ENCODE results near the gene RHNO1.

Gene RHNO1

GRCh38 chr12:2877047-2877952 lies at the start of gene RHNO1, which contains the start of gene FOXM1:
TSS of gene RHNO1 (plus strand) at chr12:2877223. CDS start at chr12:2885367, 8,144 bp downstream.
TSS of gene FOXM1 (minus strand) at chr12:2877174. CDS start at chr12:2874478, 2,696 bp downstream.
- Histone ChIP-seq H3K36me3 (ENCODE audit: insufficient read depth, low read length) (peaks cover 56% of the 10 kb centered on the region), H3K9ac (ENCODE audit: low read depth, low read length) (peak within 1 kb of the TSS; percentile 99), H3K4me2 (ENCODE audit: insufficient read depth, low read length) (peak within 1 kb of the TSS; percentile 88), H3K4me3 (ENCODE audit: low read depth in 1 of 2, low read length in 2 of 2) (peak within 1 kb of the TSS; percentile 36 to 87), H3K4me1 (ENCODE audit: insufficient read depth, low read length) (peaks cover 59% of the 10 kb centered on the region), H3K27ac (ENCODE audit: low read length) (peak within 1 kb of the TSS; percentile 89), H3K27me3 (ENCODE audit: insufficient read depth, low read length, poor library complexity) (no peaks in the 10 kb centered on the region), H3K79me2 (ENCODE audit: insufficient read depth, low read length) (peaks cover 100% of the 10 kb centered on the region), H4K20me1 (ENCODE audit: insufficient read depth, low read length) (peaks cover 39% of the 10 kb centered on the region), H2AFZ (ENCODE audit: low read depth, low read length) (peak within 1 kb of the TSS; percentile 80), H3K9me3 (ENCODE audit: insufficient read depth, low read length, severe bottlenecking) (no peaks in the 10 kb centered on the region)
- DNase-seq, result peak; percentile 90
- ATAC-seq (ENCODE audit: insufficient read depth, low read depth), result peak; percentile 83
- TF ChIP-seq CTCF (IDR thresholded peaks at IDR 0.05; ENCODE audit: borderline replicate concordance, extremely low read depth, low read length, poor library complexity, severe bottlenecking), result no peak
- TF ChIP-seq EZH2 (IDR thresholded peaks at IDR 0.05; ENCODE audit: borderline replicate concordance, low read depth, low read length, severe bottlenecking), result no peak

- no peak for ATAC-seq (ENCODE audit: insufficient read depth, low read depth)
- H3K9ac ChIP-seq (ENCODE audit: low read depth, low read length), result no peak overlapping the region
- H3K27me3 ChIP-seq (ENCODE audit: insufficient read depth, low read length, poor library complexity), result no peaks in the 10 kb centered on the region
- no peaks in the 10 kb centered on the region; the same call in 1 of the 2 replicates for H4K20me1 ChIP-seq (ENCODE audit: insufficient read depth, low read length)
- no peak overlapping the region for H3K27ac ChIP-seq (ENCODE audit: low read length)
- H3K4me2 ChIP-seq (ENCODE audit: insufficient read depth, low read length), result no peak overlapping the region
- no peak overlapping the region for H2AFZ ChIP-seq (ENCODE audit: low read depth, low read length)
- no peaks in the 10 kb centered on the region for H3K4me1 ChIP-seq (ENCODE audit: insufficient read depth, low read length)
- no peak overlapping the region for H3K4me3 ChIP-seq (ENCODE audit: low read depth in 1 of 2, low read length in 2 of 2)
- H3K36me3 ChIP-seq (ENCODE audit: insufficient read depth, low read length), result peaks cover 43% of the 10 kb centered on the region
- no peaks in the 10 kb centered on the region for H3K9me3 ChIP-seq (ENCODE audit: insufficient read depth, low read length, severe bottlenecking)
- TF ChIP-seq EZH2 (IDR thresholded peaks at IDR 0.05; ENCODE audit: borderline replicate concordance, low read depth, low read length, severe bottlenecking), result no peak
- no peak for TF ChIP-seq CTCF (IDR thresholded peaks at IDR 0.05; ENCODE audit: borderline replicate concordance, extremely low read depth, low read length, poor library complexity, severe bottlenecking)
- no peaks in the 10 kb centered on the region for H3K79me2 ChIP-seq (ENCODE audit: insufficient read depth, low read length)
- DNase-seq, result no peak
Observed at GRCh38 chr12:2829275-2829674, 47.7 kb upstream of the RHNO1 start.

DNA sequence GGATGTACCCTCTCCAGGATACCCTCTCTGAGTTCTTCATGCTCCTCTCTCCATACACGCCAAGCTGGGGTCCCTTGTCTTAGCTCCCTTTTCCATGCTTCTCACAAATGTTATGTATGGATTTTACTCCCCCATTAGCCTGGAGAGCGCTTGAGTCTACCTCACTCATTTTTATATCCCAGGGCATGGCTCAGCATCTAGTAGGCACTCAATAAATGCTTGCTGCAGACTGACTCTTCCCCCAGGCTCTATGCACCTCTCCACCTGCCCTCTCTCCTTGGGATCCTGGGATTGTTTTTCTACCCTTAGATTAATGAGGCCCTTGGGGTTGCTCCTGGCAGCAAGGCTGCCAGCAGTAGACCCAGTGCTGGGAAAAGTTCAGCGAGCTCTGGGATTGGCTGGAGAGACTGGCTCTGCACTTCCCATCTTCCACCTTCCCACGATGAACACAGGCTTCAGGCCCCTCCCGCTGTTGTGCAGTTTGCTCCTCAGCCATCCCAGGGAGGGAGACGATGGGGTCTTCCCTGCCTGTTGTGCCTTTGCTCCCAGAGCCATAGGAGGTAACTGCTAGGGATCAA lies 44.4 kb upstream of the RHNO1 start:
- no peaks in the 10 kb centered on the region for H3K9me3 ChIP-seq (ENCODE audit: insufficient read depth, low read length, severe bottlenecking)
- H2AFZ ChIP-seq (ENCODE audit: low read depth, low read length), result no peak overlapping the region
- H3K27ac ChIP-seq (ENCODE audit: low read length), result no peak overlapping the region
- H3K4me2 ChIP-seq (ENCODE audit: insufficient read depth, low read length), result no peak overlapping the region
- no peaks in the 10 kb centered on the region for H3K4me1 ChIP-seq (ENCODE audit: insufficient read depth, low read length)
- H3K36me3 ChIP-seq (ENCODE audit: insufficient read depth, low read length), result peaks cover 16% of the 10 kb centered on the region
- TF ChIP-seq CTCF (IDR thresholded peaks at IDR 0.05; ENCODE audit: borderline replicate concordance, extremely low read depth, low read length, poor library complexity, severe bottlenecking) (no peak), EZH2 (IDR thresholded peaks at IDR 0.05; ENCODE audit: borderline replicate concordance, low read depth, low read length, severe bottlenecking) (no peak)
- no peaks in the 10 kb centered on the region; the same call in 1 of the 2 replicates for H4K20me1 ChIP-seq (ENCODE audit: insufficient read depth, low read length)
- no peak for ATAC-seq (ENCODE audit: insufficient read depth, low read depth)
- no peak overlapping the region for H3K9ac ChIP-seq (ENCODE audit: low read depth, low read length)
- no peak for DNase-seq
- no peaks in the 10 kb centered on the region for H3K27me3 ChIP-seq (ENCODE audit: insufficient read depth, low read length, poor library complexity)
- no peaks in the 10 kb centered on the region for H3K79me2 ChIP-seq (ENCODE audit: insufficient read depth, low read length)
- H3K4me3 ChIP-seq (ENCODE audit: low read depth in 1 of 2, low read length in 2 of 2), result no peak overlapping the region
